HepG2 (cell line): Measurements from ENCODE around the gene PPP1R9B. TPM values are rescaled to one million over a fixed set of nuclear protein-coding genes. Genes with fewer than 3 reads are reported as not detected.

ENCODE experiments used
- ATAC-seq: fragments of 200-7000 bp; cut with Tn5 transposase; 3 replicates; pipeline ENCODE4 v1.9.1; 2020; ENCODE audit warnings: mild to moderate bottlenecking, moderate library complexity
- BruUV-seq: library from RNA; stranded (reverse); fragments of 400-500 nt; replicated peaks from 2 replicates; lab custom pipeline; 2021; lab: Mats Ljungman, UMichigan
- CTCF ChIA-PET: fragments of 300-600 bp; formaldehyde crosslinking; extraction: SDS; loops from one replicate; lab custom pipeline; 2021; ENCODE audit warnings: low total read pairs, inconsistent platforms, low intra/inter-chr PET ratio; lab: Yijun Ruan, JAX
- POLR2A ChIA-PET: fragments of 350-600 bp; sonication (Branson Sonifier 250); formaldehyde crosslinking; loops from one replicate; lab custom pipeline; 2020; ENCODE audit warnings: antibody characterized with exemption, inconsistent platforms; lab: Yijun Ruan, JAX
- DNase-seq: peaks from one replicate; pipeline ENCODE4 v3.0.0-alpha.2; 2015; ENCODE audit warnings: low spot score
- FAIRE-seq: peaks from 3 replicates; lab custom pipeline; 2011; peaks lifted over from hg19 to GRCh38; lab: Jason Lieb, UNC
- H2AFZ ChIP-seq: one replicate; pipeline ENCODE4 v1.6.1; 2011; ENCODE audit warnings: low read length, inconsistent platforms
- H3K27ac ChIP-seq: fragments of 300-600 bp; 3 replicates; pipeline ENCODE4 v1.8.0; 2011; ENCODE audit warnings: mixed run types, mild to moderate bottlenecking, mixed read lengths, low read length, inconsistent platforms; ENCODE audit not compliant: insufficient read depth; ENCODE audit errors: extremely low read length
- H3K27me3 ChIP-seq, 2 experiments: fragments of 200-600 bp in 1 of 2; 2 replicates in 1 of 2; 3 replicates in 1 of 2; pipeline versions ENCODE4 v1.6.0 to v1.8.0; 2011; ENCODE audit warnings: low read length in 2 of 2, mild to moderate bottlenecking in 2 of 2, moderate library complexity in 2 of 2, inconsistent platforms in 1 of 2; ENCODE audit not compliant: insufficient read depth in 2 of 2, control insufficient read depth in 1 of 2
- H3K36me3 ChIP-seq, 2 experiments: fragments of 200-600 bp in 1 of 2; replicated peaks in 1 of 2; 2 replicates in 1 of 2; 3 replicates in 1 of 2; pipeline versions ENCODE4 v1.5.1 to v1.8.0; 2011; ENCODE audit warnings: low read length in 2 of 2, inconsistent platforms in 1 of 2; ENCODE audit not compliant: insufficient read depth in 2 of 2, control insufficient read depth in 1 of 2
- H3K4me1 ChIP-seq: 2 replicates; pipeline ENCODE4 v1.5.1; 2012; ENCODE audit warnings: low read length, inconsistent platforms; ENCODE audit not compliant: insufficient read depth
- H3K4me2 ChIP-seq: 2 replicates; pipeline ENCODE4 v1.6.0; 2011; ENCODE audit warnings: low read depth, low read length, inconsistent platforms
- H3K4me3 ChIP-seq, 3 experiments: fragments of 200-600 bp in 1 of 3; sonication (generic), shearing (Covaris generic) in 1 of 3; replicated peaks in 1 of 3; 2 replicates each; pipeline ENCODE4 v1.5.1; 2011 to 2016; ENCODE audit warnings: low read length in 3 of 3, inconsistent platforms in 2 of 3, low read depth in 2 of 3, mild to moderate bottlenecking in 2 of 3, control low read depth in 1 of 3, mixed read lengths in 1 of 3; ENCODE audit not compliant: insufficient read depth in 1 of 3
- H3K79me2 ChIP-seq: one replicate; pipeline ENCODE4 v1.6.1; 2011; ENCODE audit warnings: low read length, inconsistent platforms; ENCODE audit not compliant: insufficient read depth
- H3K9ac ChIP-seq: 2 replicates; pipeline ENCODE4 v1.6.0; 2011; ENCODE audit warnings: mild to moderate bottlenecking, low read depth, low read length, inconsistent platforms; ENCODE audit not compliant: insufficient read depth
- H3K9me3 ChIP-seq: 2 replicates; pipeline ENCODE4 v1.5.1; 2012; ENCODE audit warnings: mild to moderate bottlenecking, low read length
- H4K20me1 ChIP-seq: 2 replicates; pipeline ENCODE4 v1.6.0; 2011; ENCODE audit warnings: inconsistent platforms, mild to moderate bottlenecking, low read length, moderate library complexity; ENCODE audit not compliant: insufficient read depth
- DNMT1 ChIP-seq: sonication (generic); formaldehyde crosslinking; IDR thresholded peaks from 2 replicates; pipeline ENCODE4 v1.5.1; 2020; ENCODE audit warnings: mild to moderate bottlenecking, missing genetic modification reagents
- DRAP1 ChIP-seq: IDR thresholded peaks from 2 replicates; pipeline ENCODE4 v1.6.1; 2016; ENCODE audit warnings: missing genetic modification reagents, missing compliant biosample characterization
- NCOA1 ChIP-seq: sonication (generic); formaldehyde crosslinking; IDR thresholded peaks from 2 replicates; pipeline ENCODE4 v1.9.0; 2021; ENCODE audit warnings: missing genetic modification reagents
- NFYB ChIP-seq: sonication (generic); formaldehyde crosslinking; IDR thresholded peaks from 2 replicates; pipeline ENCODE4 v1.4.0; 2020; ENCODE audit warnings: missing genetic modification reagents
- SKIL ChIP-seq: sonication (generic); formaldehyde crosslinking; IDR thresholded peaks from 2 replicates; pipeline ENCODE4 v1.8.0; 2022; ENCODE audit warnings: missing genetic modification reagents, mild to moderate bottlenecking, moderate library complexity, borderline replicate concordance
- TFE3 ChIP-seq: IDR thresholded peaks from 2 replicates; pipeline ENCODE4 v1.6.1; 2016
- WGBS: methylation state at CpG from one replicate; pipeline ENCODE4 v1.1.6; 2017; ENCODE audit warnings: low lambda C conversion rate; 5-methylcytosine and 5-hydroxymethylcytosine counted together
- in situ Hi-C: cut with HindIII; loops from 2 replicates; pipeline ENCODE4 v1.10.0; 2017; ENCODE audit warnings: low pct_unique_long_range_greater_than_20kb; ENCODE audit not compliant: extremely low pct_ligation_motif_present
- intact Hi-C: fragments of 100-400 bp; cut with micrococcal nuclease; formaldehyde crosslinking; loops from one replicate; pipeline ENCODE4 v1.10.0; 2022; ENCODE audit not compliant: unreplicated experiment
- polyA plus RNA-seq, 8 experiments: library from polyadenylated mRNA; depleted of rRNA in 3 of 8; stranded (reverse) in 7 of 8; unstranded in 1 of 8; fragments of >200 nt; fragmentation: Illumina TruSeq in 4 of 8; extraction: Trizol in 4 of 8; gene quantifications; 2 replicates each; pipeline versions ENCODE4 v1.2.1 to v1.2.3, GENCODE V29; 2011 to 2016; ENCODE audit warnings: low read depth in 4 of 8, missing spikeins in 1 of 8, mixed read lengths in 1 of 8; ENCODE audit not compliant: insufficient read depth in 1 of 8
- total RNA-seq, 5 experiments: library from RNA; depleted of rRNA; stranded (reverse); fragments of >200 nt; fragmentation: Illumina TruSeq; extraction: Trizol; gene quantifications; 2 replicates each; pipeline ENCODE4 v1.2.3, GENCODE V29; 2016; ENCODE audit warnings: low read depth in 1 of 5

The PPP1R9B gene
- total and polyA plus RNA-seq, 2 of the 13 experiments (the other 11 are each of a cell fraction or from before 2014, with no cell fraction given): 9.4 to 15.8 TPM

GRCh38 chr17:50134206-50135110, 16.0 kb downstream of the PPP1R9B start:
- no peak overlapping the region for H3K9ac ChIP-seq
- no peaks in the 10 kb centered on the region for H3K79me2 ChIP-seq
- DNase-seq (no peak), FAIRE-seq (no peak), ATAC-seq (no peak)
- intact Hi-C loops (no loop called here), in situ Hi-C loops (no loop called here)
- peaks cover 45% of the 10 kb centered on the region for H3K4me1 ChIP-seq
- TSS peak; percentile 59 for BruUV-seq
- CTCF ChIA-PET: no interaction called here
- no peaks in the 10 kb centered on the region for H3K9me3 ChIP-seq
- POLR2A ChIA-PET: no interaction called here
- peaks cover 2 to 4% of the 10 kb centered on the region in 2 experiments; a peak in 3 of 5 replicates for H3K27me3 ChIP-seq
- no peak overlapping the region for H3K4me3 ChIP-seq
- H3K36me3 ChIP-seq: peaks cover 28% of the 10 kb centered on the region in 2 experiments; a peak in 4 of 5 replicates
- 85% methylated on average over 16 of the region's 16 CpGs for WGBS
- no peaks in the 10 kb centered on the region; the same call in 1 of the 2 replicates for H4K20me1 ChIP-seq
- H3K4me2 ChIP-seq: no peak overlapping the region
- no peak overlapping the region for H2AFZ ChIP-seq
- no peak for TF ChIP-seq DNMT1 (CRISPR knock-in tag)
- TF ChIP-seq DRAP1 (CRISPR knock-in tag): no peak
- no peak for TF ChIP-seq NCOA1
- no peak for TF ChIP-seq TFE3
- TF ChIP-seq NFYB: no peak
- no peak for TF ChIP-seq SKIL
- no peak overlapping the region for H3K27ac ChIP-seq
